Coronary artery (tissue), 2 donors: ENCODE results near the gene SDHC.

Experiments
- DNase-seq: peaks from one replicate; pipeline ENCODE4 v3.0.0-alpha.2; 2017; ENCODE audit warnings: low spot score
- H3K27ac ChIP-seq, 2 donors: fragments of 200-600 bp; sonication (generic); one replicate each; pipeline ENCODE4 v1.5.1; 2016 to 2019
- H3K4me3 ChIP-seq: fragments of 200-600 bp; sonication (generic); 2 replicates; pipeline ENCODE4 v1.5.1; 2016; ENCODE audit warnings: mild to moderate bottlenecking, moderate library complexity
- CTCF ChIP-seq: fragments of 200-600 bp; sonication (generic); IDR thresholded peaks from one replicate; pipeline ENCODE4 v1.5.1; 2019; ENCODE audit warnings: antibody characterized with exemption

Gene SDHC

GRCh38 chr1:161299347-161299746 lies 14.8 kb upstream of the SDHC start:
- no peak overlapping the region for H3K27ac ChIP-seq
- H3K4me3 ChIP-seq: no peak overlapping the region
- no peak for DNase-seq
- TF ChIP-seq CTCF: no peak

GRCh38 chr1:161300478-161300877 lies 13.7 kb upstream of the SDHC start:
- no peak for TF ChIP-seq CTCF
- DNase-seq: no peak

GRCh38 chr1:161304927-161305866 lies 9.0 kb upstream of the SDHC start:
- H3K4me3 ChIP-seq: peak overlapping the region; percentile 84
- no peak for TF ChIP-seq CTCF
- peak overlapping the region in 1 of 2 donors; percentile 61 for H3K27ac ChIP-seq
- DNase-seq: no peak

More at GRCh38 chr1:161300478-161300877, 13.7 kb upstream of the SDHC start:
- Histone ChIP-seq H3K27ac (no peak overlapping the region), H3K4me3 (no peak overlapping the region)

GRCh38 chr1:161305867-161306519 lies 8.2 kb upstream of the SDHC start:
- TF ChIP-seq CTCF: no peak
- Histone ChIP-seq H3K4me3 (peak overlapping the region; percentile 84), H3K27ac (peak overlapping the region in 1 of 2 donors; percentile 61)
- peak; percentile 81 for DNase-seq

- peak overlapping the region in 1 of 2 donors; percentile 30 for H3K27ac ChIP-seq
Observed at GRCh38 chr1:161307230-161307768, 6.9 kb upstream of the SDHC start.

More at GRCh38 chr1:161307230-161307768, 6.9 kb upstream of the SDHC start:
- no peak for TF ChIP-seq CTCF
- DNase-seq: no peak
- no peak overlapping the region for H3K4me3 ChIP-seq
